ENCODE results near the gene LIN28B.
"Not testable (repeated sequence)": the region's sequence is repeated elsewhere in the genome, so short reads cannot be mapped to it uniquely, and the experiment has no call there.

The LIN28B gene

DNA sequence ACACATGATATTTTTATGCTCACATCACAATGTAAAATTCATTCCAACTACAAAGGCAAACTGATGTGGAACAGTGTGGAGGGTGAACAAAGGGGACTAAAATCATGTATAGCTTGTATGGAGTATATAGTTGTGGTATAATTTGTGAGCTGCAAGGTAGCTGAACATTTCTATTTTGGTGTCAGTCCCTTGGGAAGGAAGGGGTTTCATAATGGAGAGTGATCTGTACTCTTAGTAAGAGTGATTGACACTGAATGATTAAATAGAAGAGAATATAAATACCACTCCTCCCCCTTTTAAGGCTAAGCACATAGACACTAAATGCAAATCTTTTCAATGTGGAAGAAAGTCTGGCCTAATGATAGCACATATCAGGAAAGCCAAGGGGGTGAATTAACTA, 118.3 kb downstream of the LIN28B start:
- no peak for DNase-seq

DNA sequence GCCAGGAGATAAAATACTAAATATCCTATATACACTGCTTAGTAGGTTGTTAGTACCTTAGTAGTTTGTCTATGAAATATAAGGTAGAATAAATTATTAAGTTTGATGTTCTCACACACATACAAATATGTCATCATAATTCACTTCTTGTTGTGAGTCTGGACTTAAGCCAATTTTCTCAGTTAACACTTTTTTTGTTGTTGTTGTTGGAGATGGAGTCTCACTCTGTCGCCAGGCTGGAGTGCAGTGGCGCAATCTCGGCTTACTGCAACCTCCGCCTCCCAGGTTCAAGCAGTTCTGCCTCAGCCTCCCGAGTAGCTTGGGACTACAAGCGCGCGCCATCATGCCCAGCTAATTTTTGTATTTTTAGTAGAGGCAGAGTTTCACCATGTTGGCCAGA, 119.5 kb downstream of the LIN28B start:
- DNase-seq: not testable (repeated sequence)

DNA sequence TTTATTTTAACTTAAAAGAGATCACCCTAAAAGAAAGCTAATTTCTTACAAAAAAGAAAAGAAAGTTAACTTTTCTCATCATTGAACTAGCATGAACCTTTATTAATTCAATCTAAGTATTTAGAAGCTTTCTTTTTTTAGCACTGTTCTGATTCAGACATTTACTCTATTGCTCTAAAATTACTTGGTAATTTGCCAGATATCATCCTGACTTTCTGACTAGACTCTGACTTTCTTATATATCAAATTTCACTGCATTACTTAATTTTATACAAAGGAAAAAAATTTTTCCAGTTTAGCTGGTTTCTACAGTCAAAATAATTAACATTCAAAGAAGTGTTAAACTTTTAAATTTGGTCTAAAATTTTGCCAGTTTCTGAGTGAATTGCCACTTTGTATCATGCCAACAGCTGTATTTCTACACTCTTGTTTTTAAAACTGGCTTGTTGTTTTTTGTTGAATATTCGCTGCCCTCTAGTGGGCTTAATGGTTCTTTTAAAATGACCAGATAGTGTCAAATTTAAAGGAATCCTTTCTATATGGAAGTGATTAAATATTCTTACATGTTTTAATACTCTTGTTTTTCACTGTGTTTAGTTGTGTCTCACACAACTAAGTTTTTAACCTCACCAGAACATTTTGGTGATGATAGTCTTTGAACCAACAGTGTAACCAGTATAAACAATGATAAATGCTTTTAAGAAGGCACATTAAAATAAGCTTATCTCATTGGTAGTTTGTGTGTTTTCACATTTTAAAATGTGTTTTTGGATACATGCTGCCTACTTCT, 120.9 kb downstream of the LIN28B start:
- peak; percentile 52 for DNase-seq

DNA sequence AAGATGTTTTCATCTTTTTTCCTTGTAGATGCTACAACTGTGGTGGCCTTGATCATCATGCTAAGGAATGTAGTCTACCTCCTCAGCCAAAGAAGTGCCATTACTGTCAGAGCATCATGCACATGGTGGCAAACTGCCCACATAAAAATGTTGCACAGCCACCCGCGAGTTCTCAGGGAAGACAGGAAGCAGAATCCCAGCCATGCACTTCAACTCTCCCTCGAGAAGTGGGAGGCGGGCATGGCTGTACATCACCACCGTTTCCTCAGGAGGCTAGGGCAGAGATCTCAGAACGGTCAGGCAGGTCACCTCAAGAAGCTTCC, 121.4 kb downstream of the LIN28B start:
- DNase-seq: no peak

DNA sequence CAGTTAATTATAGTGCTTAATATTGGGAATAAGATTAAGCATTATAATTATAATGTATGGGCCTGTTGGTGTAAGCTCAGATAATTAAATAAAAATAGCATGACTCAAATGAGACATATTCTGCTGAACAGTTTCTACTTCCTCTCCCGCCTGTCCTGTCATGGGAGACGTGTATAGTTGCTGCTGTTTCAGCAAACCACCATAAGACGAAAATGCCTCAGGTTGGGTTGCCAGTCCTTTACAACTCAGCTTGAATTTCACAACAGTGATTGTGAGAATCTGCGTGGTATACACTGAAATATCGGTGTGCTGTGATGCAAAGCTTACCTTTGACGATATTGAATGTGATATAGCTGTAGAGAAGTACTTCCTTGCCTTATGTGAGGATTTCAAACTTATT, 123.4 kb downstream of the LIN28B start:
- DNase-seq: no peak

DNA sequence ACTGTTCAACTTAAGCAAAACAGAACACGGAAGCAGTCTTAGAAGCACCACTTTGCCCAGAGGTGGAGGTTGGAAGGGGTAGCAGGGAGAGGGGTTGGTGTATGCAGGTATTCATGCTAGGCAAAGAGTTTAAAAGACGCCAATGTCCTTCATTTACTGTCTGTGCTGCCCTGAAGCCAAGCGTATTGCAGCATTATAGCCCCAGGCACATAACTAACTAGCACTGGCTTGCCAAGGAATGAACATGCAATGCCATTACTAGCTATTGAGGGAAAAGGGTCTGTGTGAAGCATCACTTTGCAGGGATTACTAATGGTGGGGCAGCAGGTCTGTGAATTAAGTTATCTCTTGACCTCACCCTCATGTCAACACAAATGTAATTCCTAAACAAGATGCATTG, 124.8 kb downstream of the LIN28B start:
- not testable (repeated sequence) for DNase-seq

DNA sequence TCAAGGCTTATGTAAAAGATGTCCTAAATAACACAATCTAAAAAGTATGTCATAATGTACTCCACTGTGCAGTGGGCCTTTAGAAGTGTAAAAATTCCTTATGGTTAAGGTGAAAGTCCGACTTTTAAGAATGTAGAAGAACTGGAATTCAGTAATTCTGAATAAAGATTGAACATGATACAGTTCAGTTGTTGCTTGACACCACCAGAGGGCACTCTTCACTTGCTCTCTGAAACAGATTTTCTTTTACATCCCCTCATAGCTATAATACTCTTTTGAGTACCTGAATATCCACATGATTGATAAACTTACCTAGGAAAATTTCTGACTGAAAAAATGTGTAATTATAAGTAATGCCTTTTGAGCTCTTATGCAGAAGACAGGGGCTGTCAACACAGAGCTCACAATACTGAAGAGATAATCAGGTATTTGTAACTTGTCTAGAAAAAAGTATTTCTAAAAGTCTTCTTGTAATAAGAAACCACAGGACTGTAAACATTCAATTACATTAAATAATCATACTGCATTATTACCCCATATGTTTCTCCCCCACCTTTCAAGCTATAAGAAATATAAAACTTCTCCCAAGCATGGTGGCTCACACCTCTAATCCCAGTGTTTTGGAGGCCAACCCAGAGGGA, 130.8 kb downstream of the LIN28B start:
- DNase-seq: peak; percentile 53

DNA sequence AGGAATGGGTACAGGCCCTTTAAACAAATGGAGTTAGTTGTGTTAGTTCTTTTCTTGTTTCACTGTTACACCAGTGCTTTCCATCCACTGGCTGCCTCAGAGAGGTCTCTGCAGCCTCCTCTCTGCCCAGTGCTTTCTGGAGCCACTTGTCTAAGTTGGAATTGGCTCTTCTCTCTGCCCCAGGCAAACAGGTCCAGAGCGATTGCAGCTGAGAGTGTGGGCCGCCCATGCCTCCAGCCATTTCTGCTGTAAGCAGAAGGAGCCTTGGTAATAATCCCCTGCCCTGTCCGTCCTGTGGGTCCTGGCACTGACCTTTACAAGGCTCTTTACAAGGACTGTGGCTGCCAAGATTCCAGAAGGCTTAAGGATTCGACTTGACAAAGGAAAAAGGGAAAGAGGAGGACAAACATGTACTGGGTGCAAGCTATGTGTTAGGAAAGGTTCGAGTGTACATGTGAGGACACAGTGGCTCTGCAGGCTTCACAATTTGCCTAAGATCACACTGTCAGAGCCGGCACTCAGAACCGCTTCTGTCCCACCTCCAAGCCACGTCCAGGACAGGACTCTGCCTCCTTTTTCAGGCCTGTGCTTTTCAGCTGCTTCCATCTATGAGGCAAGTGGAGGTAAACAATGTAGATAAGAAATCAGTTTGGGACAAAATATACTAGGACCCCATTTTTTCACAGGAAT, 134.4 kb downstream of the LIN28B start:
- DNase-seq: no peak

DNA sequence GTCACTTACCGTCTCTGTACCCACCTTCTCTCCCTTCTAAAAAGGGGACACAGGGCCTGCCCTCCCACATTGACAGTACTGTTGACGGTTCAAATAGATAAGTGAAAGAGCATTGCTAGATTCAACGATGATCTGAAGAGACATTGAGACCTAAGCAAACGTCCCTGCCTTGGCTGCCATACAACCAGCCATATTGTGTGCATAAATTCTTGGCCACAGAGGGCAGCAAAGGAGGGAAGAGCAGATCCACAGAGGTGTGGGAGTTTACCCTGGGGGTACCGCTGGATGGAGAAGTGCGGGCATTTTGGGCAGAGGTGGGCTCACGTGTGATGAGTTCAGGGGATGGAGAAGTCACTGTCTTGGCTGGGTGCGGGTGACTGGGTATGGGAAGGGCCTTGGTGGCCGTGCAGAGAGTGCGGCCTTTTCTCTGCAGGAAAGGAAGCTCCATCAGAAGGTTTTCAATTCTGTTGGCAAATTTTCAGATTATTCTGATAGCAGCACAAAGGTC, 137.3 kb downstream of the LIN28B start:
- DNase-seq: no peak

DNA sequence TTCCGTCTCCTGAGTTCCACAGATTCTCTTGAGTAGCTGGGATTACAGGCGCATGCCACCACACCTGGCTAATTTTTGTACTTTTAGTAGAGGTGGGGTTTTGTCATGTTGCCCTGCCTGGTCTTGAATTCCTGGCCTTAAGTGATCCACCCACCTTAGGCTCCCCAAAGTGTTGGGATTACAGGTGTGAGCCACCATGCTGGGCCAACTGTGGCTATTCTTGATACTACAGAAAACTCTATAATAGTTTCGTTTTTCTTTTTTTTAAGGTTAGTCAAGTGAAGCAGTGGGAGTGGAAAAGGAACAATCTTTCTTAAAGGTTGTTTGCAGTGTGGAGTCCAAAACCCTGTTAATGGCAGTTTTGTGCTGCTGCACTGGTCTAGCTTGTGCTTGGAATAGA, 138.2 kb downstream of the LIN28B start:
- DNase-seq: no peak

DNA sequence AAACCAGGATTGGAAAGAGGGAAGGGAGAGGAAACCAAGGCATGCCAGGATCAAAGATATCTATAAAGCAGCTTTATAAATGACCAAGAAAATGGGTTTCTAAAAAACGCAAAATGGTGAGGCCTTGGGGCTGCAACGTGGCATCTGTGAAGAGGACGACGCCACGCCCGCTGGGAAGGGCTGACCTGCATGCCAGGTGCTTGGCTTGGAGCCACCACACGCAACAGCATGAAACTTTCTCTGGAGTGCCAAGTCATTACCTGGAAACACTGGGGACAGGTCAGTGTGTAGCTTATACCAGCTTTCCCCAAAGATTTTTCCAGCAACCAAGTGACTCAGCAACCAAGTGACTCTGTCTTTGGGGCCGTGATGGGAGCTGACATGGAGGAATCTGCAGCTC, 140.4 kb downstream of the LIN28B start:
- DNase-seq: peak; percentile 46

DNA sequence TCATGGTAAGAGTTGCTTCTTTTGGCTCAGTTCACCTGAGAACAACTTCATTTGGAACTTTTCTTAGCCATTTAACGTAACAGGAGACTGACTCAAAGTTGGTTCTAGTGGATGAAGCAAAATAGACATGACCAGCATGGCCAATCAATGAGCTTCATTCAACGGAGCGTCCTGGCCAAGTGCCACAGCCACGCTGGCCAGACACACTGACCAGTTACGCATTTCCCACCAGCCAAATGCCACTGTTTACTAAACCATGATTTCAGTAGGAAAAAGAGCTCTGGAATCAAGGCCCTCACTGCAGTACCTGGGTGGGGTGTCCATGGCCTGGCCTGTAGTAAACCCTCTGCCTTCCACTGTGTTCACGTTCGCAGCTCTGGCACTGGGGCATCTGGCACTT, 142.5 kb downstream of the LIN28B start:
- DNase-seq: no peak

DNA sequence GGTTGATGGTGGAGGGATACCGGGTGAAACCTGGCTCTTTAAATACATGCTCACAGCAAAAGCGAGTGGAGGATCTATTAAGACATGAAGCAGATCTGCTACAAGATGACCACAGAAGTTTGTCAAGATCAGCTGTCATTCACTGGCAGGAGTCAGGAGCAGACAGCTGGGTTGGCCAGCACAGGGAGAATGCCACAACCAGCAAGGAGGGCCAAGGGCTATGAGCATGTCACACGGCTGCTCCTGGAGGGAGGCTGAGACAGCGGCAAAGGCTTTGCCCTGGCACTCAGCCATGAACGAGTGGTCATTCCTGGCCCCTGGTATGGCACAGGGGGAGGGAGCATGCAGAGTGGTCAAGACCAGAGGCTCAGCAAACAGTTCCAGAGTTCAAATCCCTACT, 145.3 kb downstream of the LIN28B start:
- DNase-seq: no peak

DNA sequence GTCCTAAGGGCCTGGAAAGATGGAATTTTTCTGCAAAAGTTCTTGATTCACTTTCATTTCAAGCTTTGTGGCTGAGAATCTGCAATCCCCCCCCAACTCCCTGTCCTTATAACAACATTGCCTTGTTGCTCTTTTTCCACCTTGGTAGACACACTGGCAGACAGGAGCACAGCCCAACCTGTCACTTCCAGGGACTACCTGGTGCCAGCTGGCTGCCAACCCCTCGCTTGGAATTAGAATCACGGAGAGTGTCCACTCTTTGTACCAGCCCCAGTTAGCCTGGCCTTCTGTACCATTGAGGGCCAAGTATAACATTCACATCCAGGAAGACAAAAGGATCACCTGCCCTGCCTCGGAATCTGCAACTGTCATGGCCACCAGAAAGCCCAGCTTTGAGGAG, 148.2 kb downstream of the LIN28B start:
- no peak for DNase-seq

DNA sequence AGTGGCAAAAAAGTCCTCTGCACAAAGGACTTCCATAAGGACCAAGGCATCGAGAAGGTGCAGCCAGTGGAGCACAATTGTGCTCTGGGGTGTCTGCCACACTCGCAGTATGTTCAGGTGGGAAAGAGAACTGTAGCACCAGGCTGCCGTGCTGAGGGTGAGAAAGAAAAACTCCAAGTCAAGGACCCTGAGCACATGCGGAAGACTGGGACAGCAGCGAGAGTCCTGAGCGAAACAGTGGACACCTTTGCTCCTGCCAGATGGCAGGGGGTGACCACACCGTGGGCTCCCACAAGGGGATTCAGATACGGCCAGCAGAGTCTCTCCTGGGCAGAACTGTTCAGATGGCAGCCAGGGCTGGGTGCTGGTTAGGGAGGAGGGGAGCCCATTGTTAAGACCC, 149.4 kb downstream of the LIN28B start:
- no peak for DNase-seq

DNA sequence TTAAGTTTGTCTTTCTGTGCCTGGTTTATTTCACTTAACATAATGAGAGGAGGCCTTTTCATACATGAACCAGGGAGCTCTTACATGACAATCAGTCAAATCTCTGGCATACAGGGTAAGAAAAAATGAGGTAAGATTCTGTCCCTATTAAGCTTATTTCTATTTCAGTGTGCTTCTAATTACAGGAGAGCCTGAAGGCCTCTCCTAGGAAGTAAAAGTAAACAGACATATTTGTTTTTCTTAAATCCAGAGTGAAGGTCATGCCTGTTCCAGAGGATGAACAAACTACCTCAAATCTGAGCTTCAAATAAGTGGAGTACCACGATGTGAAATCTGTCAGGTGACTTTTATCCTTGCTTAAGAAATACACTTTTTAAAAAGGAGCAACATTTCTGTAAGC, 150.3 kb downstream of the LIN28B start:
- no peak for DNase-seq

DNA sequence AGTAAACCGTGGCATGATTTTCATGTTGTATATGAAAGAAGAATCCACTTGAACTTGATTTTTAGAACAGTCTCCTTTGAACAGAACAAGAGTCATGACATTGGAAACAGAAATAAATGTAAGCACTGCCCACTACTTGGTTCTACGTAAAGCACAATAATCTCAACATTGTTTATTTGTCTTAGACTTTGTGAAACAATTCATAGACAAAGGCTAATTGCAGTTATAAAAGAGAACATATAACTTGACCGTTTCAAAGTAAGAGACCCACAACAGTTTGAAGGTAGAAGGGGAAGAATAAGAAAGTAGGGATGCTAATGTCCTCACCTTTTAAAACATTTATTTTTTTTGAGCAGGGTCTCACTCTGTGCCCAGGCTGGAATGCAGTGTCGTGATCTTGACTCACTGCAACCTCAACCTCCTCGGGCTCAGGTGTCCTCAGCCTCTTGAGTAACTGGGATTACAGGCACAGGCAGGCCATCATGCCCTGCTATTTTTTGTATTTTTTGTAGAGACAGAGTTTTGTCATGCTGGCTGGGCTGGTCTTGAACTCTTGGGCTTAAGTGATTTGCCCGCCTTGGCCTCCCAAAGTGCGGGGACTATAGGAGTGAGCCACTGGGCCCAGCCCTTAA, 151.8 kb downstream of the LIN28B start:
- no peak for DNase-seq

DNA sequence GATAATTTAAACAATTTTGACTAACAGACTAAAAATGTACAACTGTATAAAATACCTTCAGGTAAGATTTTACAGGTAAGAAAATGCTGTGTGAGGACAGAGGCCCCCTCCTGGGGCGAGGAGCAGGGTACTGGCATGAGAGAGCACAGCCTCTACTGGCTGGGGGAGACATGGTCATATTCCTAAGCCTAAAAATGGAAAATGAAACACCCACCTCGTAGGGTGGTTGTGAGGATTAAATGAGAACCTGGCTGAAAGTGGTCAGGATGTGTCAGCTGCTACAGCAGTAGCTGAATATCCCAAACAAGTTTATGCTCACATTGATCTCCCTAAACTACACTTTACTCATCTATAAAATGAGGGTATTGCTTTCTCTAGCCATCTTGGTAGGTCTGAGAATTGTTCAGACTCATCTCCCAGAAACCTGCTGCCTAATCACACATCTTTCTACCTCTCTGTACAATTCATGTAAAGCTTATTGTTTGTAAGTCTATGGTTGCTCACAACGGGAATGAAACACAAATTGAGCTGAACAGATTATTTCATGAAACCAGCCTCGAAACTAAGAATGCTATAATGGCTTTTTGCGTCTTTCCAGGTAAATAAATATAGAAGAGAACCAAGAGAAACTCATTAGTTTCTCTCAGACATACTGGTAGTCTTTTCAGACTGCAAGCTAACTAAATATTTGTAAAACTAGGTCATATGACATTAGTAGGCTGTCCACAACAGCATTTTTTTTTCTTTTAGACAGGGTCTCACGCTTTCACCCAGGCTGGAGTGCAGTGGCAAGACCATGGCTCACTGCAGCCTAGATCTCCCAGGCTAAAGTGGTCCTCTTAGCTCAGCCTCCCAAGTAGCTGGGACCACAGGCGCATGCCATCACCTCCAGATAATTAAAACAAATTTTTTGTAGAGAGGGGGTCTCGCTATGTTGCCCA, 153.3 kb downstream of the LIN28B start:
- DNase-seq: no peak

DNA sequence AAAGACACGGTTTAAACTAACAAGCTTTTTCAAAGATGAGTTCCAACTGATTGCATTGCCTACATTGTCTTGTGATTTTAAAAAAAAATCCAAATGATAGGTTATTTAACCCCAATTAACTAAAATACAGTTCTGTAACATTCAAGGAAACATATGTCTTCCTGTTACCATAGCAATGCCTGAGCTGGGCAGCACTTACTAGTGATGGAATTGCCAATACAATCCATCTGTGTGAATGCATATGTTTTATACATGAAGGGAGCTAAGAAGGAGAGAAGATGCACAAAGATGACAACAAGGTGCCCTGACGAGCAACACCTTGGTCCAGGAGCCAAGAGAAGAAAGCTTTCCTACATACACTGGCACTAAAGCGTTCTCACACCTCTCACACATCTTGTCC, 154.2 kb downstream of the LIN28B start:
- no peak for DNase-seq

DNA sequence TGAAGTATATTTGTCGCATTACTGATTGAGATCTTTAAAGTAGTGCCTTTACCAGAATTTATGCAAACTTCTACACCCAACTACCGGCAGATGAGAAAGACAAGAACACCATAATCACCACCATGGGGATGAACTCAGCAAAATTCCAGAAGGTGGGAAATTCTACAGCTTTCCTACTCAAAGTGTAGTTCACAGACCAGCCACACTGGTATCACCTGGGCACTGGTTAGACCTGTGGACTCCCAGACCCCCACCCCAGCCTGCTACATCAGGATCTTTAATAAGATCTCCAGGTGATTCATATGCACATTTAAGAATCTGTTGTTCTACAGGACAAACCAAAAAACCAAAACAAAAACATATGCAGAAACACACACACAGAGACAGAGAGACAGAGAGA, 155.0 kb downstream of the LIN28B start:
- no peak for DNase-seq

DNA sequence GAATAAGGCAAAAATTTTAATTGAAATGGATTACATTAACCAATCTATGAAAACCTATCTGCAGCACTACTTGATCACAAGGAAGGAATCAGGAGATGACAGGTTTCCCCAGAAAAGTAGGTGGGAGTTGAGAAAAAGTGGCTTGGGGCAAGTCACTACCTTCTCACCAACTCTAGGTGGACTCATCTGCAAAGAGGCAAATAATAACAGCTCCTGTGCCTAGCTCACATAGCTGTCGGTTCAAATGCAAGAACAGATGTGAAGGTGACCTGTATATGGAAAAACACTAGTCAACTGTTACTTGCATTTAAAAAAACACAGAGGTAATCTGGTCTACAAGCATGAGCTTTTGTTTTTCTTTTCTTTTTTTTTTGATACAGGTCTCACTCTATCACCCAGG, 155.7 kb downstream of the LIN28B start:
- DNase-seq: no peak

DNA sequence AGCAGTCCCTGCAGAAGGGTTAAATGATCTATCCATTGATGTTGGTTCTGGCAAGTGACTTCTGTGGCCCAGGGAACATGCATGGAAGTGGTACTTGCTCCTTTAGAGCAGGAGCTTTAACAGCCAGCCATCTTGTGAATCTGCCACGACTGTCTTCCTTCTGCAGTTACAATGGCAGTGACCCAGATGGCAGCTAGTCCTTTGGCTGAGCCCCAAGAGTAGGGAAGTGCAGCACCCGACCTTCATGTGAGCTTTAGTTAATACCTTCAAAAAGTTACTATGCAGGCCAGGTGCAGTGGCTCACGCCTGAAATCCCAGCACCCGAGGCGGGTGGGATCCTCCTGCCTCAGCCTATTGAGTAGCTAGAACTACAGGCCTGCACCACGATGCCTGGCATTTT, 156.5 kb downstream of the LIN28B start:
- DNase-seq: no peak

DNA sequence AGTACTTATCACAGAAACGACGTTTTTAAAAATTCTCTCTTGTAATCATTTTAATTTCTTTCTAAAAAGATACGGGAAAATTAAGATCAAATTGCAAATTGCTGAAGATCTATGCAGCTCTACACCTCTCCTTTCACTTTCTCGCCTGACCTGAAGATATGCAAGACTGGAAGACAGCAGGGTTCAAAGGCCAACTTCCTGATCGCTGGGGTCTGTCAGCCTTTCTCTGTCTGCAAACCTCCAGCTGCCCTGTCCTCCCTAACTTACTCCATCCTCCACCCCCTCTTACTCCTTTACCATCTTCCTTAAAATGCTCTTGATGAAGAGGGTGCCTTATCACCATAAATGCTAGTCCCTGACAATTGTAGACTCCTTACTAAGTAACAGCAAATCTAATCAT, 159.2 kb downstream of the LIN28B start:
- no peak for DNase-seq
